ACC112 (cell line): ENCODE data around the gene SMS.
A peak's percentile ranks its signal among the peaks of the same experiment; 100 is the strongest.
"Not testable (repeated sequence)": the region's sequence is repeated elsewhere in the genome, so short reads cannot be mapped to it uniquely, and the experiment has no call there.

Source experiments
- H2AFZ ChIP-seq: fragments of 200-600 bp; sonication (generic); one replicate; pipeline ENCODE4 v1.6.0; 2017; ENCODE audit warnings: antibody characterized with exemption, low read length; ENCODE audit not compliant: unreplicated experiment
- H3K27ac ChIP-seq: fragments of 200-600 bp; sonication (generic); 2 replicates; pipeline ENCODE4 v1.5.1; 2014; ENCODE audit warnings: low read depth, mild to moderate bottlenecking, antibody characterized with exemption, low read length, moderate library complexity
- H3K27me3 ChIP-seq: fragments of 200-600 bp; sonication (generic); 2 replicates; pipeline ENCODE4 v1.6.1; 2014; ENCODE audit warnings: mild to moderate bottlenecking, antibody characterized with exemption, low read length, moderate library complexity, mixed read lengths; ENCODE audit not compliant: insufficient read depth
- H3K36me3 ChIP-seq: fragments of 200-600 bp; sonication (generic); 2 replicates; pipeline ENCODE4 v1.6.1; 2016; ENCODE audit warnings: mild to moderate bottlenecking, antibody characterized with exemption, low read length, moderate library complexity, mixed read lengths; ENCODE audit not compliant: insufficient read depth
- H3K4me1 ChIP-seq: fragments of 200-600 bp; sonication (generic); one replicate; pipeline ENCODE4 v1.6.1; 2016; ENCODE audit warnings: low read length, mixed read lengths; ENCODE audit not compliant: insufficient read depth, unreplicated experiment, control insufficient read depth
- H3K4me3 ChIP-seq: fragments of 200-600 bp; sonication (generic); 2 replicates; pipeline ENCODE4 v1.5.1; 2014; ENCODE audit warnings: mild to moderate bottlenecking, low read depth, low read length
- H3K79me2 ChIP-seq: fragments of 200-600 bp; sonication (generic); one replicate; pipeline ENCODE4 v1.6.0; 2016; ENCODE audit warnings: low read length; ENCODE audit not compliant: control insufficient read depth, unreplicated experiment, insufficient read depth

The SMS gene

DNA sequence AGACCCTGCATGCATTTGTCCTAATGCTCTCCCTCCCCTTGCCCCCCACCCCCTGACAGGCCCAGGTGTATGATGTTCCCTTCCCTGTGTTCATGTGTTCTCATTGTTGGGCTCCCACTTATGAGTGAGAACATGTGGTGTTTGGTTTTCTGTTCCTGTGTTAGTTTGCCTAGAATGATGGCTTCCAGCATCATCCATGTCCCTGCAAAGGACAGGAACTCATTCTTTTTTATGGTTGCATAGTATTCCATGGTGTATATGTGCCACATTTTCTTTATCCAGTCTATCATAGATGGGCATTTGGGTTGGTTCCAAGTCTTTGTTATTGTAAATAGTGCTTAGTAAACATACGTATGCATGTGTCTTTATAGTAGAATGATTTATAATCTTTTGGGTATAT is 10.0 kb downstream of the SMS start:
- H3K27ac ChIP-seq, H3K27me3 ChIP-seq, H2AFZ ChIP-seq, H3K36me3 ChIP-seq, H3K4me3 ChIP-seq: not testable (repeated sequence)
- H3K79me2 ChIP-seq, result peaks cover 99% of the 10 kb centered on the region
- peaks cover 37% of the 10 kb centered on the region for H3K4me1 ChIP-seq

DNA sequence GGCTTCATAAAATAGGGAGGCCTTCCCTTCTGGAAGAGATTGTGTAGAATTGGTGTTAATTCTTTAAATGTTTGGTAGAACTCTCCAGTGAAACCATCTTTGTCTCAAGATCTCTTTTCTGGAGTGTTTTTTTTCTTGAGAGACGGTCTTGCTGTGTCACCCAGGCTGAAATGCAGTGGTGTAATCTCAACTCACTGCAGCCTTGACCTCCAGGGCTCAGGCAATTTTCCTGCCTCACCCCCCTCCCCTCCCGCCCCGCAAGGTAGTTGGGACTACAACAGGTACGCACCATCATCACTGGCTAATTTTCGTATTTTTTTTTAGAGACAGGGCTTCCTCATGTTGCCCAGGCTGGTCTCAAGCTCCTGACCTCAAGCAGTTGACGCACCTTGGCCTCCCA is 12.1 kb downstream of the SMS start:
- peaks cover 16% of the 10 kb centered on the region for H3K4me1 ChIP-seq
- H3K79me2 ChIP-seq, result peaks cover 95% of the 10 kb centered on the region
- H3K27me3 ChIP-seq, result no peaks in the 10 kb centered on the region
- H2AFZ ChIP-seq, result no peak overlapping the region
- peaks cover 8% of the 10 kb centered on the region; the same call in 1 of the 2 replicates for H3K36me3 ChIP-seq
- no peak overlapping the region for H3K4me3 ChIP-seq
- H3K27ac ChIP-seq, result no peak overlapping the region

DNA sequence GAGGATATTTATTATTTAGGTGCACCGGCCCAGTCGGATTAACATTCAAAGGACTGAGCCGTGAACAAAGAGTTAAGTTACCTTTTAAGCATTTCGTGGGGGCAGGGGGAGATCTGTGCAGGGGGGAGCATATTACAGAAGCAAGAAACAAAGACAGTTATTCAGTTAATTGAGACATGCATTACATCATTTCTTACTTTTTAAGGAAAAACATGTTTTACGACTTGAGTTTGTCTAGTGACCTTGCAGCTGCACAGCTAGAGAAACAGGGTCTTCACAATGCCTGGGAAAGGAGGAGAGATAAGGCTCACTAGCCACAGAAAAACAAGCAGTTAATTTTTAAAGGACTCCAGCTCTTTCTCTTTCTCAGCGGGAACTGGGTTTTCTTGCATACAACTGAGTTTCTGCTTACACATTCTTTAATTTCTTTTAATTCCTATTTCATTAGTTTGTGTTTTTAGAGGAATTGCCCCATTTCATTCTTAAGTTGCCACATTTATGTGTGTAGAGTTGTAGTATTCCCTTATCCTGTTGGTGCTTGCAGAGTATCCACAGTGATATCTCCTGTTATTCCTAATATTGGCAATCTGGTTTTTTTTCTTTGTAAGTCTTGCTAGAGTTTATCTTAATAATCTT is 12.8 kb downstream of the SMS start:
- Histone ChIP-seq H3K79me2 (peaks cover 95% of the 10 kb centered on the region), H3K4me1 (peaks cover 11% of the 10 kb centered on the region)
- not testable (repeated sequence) for H3K27me3 ChIP-seq, H2AFZ ChIP-seq, H3K4me3 ChIP-seq, H3K36me3 ChIP-seq, H3K27ac ChIP-seq

DNA sequence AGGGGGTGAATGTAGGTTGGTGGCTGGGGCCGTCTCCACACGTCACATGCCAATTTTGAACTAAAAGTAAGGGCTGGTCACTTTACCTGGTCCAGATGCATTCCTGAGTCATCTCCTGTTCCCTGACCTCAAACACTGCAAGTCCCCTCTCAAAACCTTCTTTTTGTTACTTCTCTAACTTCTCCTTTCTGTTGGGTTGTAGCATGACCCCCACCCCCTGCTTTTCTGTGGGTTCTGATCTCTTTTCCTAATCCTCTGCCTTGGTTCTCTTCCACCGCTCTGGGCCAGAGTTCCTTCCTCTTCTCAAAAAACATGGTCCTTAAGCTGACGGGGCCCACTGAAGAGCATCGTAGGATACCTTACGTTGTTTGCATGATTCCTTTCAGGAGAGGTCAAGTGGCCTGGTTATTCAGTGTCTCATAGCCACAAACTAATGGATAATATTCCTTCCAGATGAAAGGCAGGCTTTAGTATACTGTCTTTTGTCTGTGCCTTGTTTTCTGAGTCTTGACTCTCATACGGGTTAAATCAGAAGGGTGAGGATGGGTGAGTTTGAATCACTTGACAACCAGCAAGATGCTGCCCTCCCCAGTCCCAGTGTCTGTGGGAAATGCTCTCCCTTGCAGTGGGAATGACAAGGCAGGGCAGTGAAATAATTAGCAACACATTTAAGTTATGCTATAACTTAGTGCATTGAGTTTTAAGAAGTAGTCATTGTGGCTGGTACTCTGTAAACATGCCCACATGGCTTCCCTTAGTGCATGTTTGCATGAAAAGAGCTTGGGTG is 15.1 kb downstream of the SMS start:
- Histone ChIP-seq H3K36me3 (peaks cover 11% of the 10 kb centered on the region; the same call in 1 of the 2 replicates), H3K4me1 (peaks cover 33% of the 10 kb centered on the region), H3K4me3 (no peak overlapping the region), H3K27me3 (no peaks in the 10 kb centered on the region), H2AFZ (no peak overlapping the region), H3K27ac (no peak overlapping the region), H3K79me2 (peaks cover 95% of the 10 kb centered on the region)

DNA sequence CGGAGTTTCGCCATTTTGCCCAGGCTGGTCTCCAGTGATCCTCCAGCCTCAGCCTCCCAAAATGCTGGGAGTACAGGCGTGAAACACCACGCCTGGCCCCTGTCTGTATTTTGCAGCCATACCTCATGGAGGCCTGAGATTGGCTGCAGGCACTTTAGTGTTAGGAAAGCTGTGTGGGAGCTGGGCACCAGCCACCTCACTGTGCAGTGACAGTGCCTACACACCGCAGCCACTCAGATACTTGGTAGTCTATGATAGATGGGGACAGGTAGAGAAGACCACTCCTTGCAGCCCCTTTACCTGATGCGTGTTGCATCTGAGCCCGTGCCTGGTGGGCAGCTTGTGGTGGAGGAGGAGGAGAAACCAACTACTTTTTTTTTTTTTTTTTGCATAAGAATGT is 16.3 kb downstream of the SMS start:
- H3K27me3 ChIP-seq, result no peaks in the 10 kb centered on the region
- peaks cover 11% of the 10 kb centered on the region; the same call in 1 of the 2 replicates for H3K36me3 ChIP-seq
- H3K4me1 ChIP-seq, result peaks cover 42% of the 10 kb centered on the region
- H3K79me2 ChIP-seq, result peaks cover 96% of the 10 kb centered on the region
- no peak overlapping the region for H3K4me3 ChIP-seq
- no peak overlapping the region for H3K27ac ChIP-seq
- no peak overlapping the region for H2AFZ ChIP-seq

DNA sequence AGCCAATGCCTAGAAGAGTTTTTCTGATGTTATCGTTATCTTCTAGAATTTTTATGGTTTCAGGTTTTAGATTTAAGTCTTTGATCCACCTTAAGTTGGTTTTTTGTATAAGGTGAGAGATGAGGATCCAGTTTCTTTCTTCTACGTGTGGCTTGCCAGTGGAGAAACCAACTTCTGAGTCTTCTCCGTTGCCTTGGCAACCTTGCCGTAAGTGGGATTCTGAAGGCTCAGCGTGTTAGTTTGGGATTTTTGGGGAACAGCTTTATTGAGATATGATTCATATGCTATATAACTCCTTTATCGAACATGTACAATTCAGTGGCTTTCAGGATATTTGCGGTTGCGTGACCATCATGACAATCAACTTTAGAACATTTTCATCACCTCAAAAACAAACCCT is 17.7 kb downstream of the SMS start:
- peaks cover 96% of the 10 kb centered on the region for H3K79me2 ChIP-seq
- H3K4me1 ChIP-seq, result peaks cover 54% of the 10 kb centered on the region
- H3K27me3 ChIP-seq, result no peaks in the 10 kb centered on the region
- no peak overlapping the region for H3K27ac ChIP-seq
- no peak overlapping the region for H2AFZ ChIP-seq
- H3K4me3 ChIP-seq, result no peak overlapping the region
- peaks cover 11% of the 10 kb centered on the region; the same call in 1 of the 2 replicates for H3K36me3 ChIP-seq

DNA sequence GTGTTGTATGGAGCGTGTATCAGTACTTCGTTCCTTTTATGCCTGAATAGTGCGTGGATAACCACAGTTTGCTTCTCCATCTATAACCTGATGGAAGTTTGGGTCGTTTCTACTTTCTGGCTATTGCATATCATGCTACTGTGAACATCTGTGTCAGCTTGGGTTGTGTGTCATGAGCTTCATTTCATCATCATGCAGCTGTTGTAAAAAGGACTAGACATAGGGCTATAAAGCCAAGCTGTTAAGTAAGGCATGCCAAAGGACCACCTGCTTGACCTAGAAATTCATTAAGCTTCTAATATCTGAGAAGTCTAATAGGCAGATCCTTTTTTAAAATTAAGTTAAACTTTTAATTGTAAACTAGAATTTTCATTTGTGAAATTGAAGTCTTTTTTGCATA is 18.4 kb downstream of the SMS start:
- Histone ChIP-seq H2AFZ (no peak overlapping the region), H3K36me3 (peaks cover 10% of the 10 kb centered on the region; the same call in 1 of the 2 replicates), H3K27me3 (no peaks in the 10 kb centered on the region), H3K4me1 (peaks cover 60% of the 10 kb centered on the region), H3K27ac (no peak overlapping the region), H3K4me3 (no peak overlapping the region), H3K79me2 (peaks cover 96% of the 10 kb centered on the region)

DNA sequence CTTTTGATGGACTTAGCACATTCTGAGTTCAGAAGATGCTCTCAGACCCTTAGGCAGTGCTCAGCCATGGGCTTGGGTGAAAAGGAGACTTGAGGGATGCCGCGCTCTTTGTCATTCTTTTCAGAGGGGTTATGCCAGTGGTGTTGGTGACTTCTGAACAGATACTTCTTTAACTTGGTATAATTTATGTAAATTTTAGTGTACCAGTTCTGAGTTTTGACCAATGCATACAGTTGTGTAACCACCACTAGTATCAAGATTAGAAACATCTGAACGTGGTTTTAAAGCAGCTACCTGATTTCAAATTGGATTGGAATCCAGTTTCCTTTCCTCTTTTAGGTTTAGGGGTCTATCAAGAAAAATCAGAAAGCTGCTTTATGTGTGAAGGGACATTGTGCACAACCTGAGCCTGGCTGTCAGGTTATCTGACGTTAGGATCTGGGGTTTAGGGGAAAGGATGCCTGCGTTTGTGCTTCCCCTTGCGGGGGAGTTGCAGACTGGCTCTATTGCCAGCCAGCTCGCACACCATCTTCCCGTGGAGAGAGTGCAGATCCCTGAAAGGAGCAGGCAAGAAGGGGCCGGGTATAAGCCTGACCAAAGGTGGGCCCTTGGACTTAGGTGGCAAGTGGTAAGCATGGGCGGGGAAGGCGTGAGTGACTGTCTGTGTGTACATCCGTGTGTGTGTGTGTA is 19.0 kb downstream of the SMS start:
- H3K4me1 ChIP-seq, result peaks cover 61% of the 10 kb centered on the region
- H3K4me3 ChIP-seq, result no peak overlapping the region
- no peak overlapping the region for H2AFZ ChIP-seq
- peaks cover 96% of the 10 kb centered on the region for H3K79me2 ChIP-seq
- H3K36me3 ChIP-seq, result peaks cover 6% of the 10 kb centered on the region; the same call in 1 of the 2 replicates
- H3K27ac ChIP-seq, result no peak overlapping the region
- no peaks in the 10 kb centered on the region for H3K27me3 ChIP-seq

DNA sequence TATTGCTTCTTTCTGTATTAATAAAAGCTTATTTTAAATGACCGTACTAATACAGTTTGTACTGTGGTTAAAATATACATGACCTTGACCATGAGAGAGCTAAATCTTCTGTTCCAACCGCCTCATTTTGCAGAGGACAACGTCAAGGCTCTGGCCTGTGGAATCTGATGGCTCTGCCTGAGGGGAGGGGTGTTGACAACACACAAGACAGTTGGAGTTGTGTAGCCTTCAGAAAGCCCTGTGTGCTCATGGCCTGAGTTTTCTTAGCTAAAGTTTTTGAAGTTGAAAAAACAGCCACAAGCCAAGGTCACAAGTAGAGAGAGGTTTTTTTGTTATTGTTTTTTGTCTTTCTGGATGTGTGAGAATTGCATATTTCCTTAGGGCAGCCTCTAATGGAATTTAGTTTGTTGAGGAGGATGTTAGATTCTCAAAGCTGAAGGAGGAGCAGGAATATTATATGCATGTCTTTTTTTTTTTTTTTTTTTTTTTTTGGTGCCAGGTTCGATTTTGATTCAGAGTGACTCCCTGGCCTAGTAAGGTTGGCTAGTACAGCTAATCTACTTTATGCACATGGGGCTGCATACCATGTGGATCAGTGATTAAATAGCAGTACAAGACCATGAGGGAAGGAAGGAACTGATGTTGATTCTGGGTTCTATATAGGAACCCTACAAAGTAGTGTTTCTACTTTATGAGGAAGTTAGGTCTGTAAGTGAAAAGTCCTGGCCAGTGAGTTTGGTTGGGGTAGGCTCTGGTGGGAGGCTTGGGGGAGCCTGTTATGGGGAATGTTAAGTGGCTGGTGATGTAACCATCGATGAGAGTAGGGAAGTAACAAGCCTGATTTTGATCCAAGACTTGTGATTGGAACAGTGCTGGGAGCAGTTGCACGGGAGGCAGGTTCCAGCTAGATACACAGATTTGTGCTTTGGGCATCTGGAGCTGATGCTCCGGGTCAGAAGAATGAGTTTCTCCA is 20.3 kb downstream of the SMS start:
- H3K27me3 ChIP-seq, result no peaks in the 10 kb centered on the region
- H3K36me3 ChIP-seq, result peaks cover 6% of the 10 kb centered on the region; the same call in 1 of the 2 replicates
- H2AFZ ChIP-seq, result no peak overlapping the region
- peak overlapping the region; percentile 56; the same call in 1 of the 2 replicates for H3K27ac ChIP-seq
- peaks cover 93% of the 10 kb centered on the region for H3K79me2 ChIP-seq
- no peak overlapping the region for H3K4me3 ChIP-seq
- peaks cover 65% of the 10 kb centered on the region for H3K4me1 ChIP-seq

DNA sequence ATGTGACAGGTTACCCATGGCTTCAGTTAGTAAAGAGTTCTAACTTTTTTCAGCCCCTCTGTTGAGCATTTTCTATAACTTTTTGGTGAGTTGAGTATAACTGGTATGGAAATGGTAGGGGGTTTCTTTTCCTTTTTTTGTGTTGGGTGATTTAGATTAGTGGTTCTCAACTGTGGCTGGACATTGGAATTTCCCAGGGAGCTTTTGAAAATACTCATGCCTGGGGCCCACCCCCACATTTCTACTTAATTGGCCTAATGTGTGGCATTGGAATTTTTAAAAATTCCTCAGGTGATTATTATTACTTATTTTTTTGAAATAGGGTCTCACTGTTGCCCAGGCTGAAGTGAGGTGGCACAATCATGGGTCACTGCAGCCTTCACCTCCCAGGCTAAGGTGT is 21.9 kb downstream of the SMS start:
- H3K4me1 ChIP-seq, result peaks cover 65% of the 10 kb centered on the region
- no peaks in the 10 kb centered on the region for H3K27me3 ChIP-seq
- H2AFZ ChIP-seq, result no peak overlapping the region
- peak overlapping the region; percentile 56; the same call in 1 of the 2 replicates for H3K27ac ChIP-seq
- no peak overlapping the region for H3K4me3 ChIP-seq
- H3K36me3 ChIP-seq, result peaks cover 10% of the 10 kb centered on the region; the same call in 1 of the 2 replicates
- H3K79me2 ChIP-seq, result peaks cover 96% of the 10 kb centered on the region
